NCI-H1092 treated with DMSO at 0.1 percent for 48 hours (cell line): ENCODE data around the gene OLFM1.

Source experiments
- DNase-seq: peaks from one replicate; lab custom pipeline; 2025; lab: John Stamatoyannopoulos, UW

Gene OLFM1

DNA sequence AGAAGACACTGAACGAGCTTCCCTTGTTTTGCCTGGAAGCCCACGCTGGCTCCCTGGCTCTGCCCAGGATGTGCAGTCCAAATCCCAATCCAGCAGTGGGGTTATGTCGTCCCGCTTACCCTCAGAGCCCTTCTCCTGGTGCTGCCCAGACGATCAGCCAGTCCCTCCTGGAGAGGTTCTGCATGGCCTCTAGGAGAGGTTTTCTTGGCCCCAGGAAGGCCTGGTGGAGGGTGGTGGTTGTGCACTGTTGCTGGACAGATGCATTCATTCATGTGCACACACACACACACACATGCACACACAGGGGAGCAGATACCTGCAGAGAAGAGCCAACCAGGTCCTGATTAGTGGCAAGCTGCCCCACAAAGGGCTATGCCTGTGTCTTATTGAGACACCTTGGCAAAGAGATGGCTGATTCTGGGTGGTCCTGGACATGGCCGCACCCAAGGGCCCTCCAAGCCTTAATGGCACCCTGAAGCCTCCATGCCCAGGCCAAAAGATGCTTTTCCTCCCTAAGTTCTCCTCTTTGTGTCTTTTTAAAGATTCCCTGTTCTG lies 10.5 kb upstream of the OLFM1 start:
- DNase-seq, result no peak

DNA sequence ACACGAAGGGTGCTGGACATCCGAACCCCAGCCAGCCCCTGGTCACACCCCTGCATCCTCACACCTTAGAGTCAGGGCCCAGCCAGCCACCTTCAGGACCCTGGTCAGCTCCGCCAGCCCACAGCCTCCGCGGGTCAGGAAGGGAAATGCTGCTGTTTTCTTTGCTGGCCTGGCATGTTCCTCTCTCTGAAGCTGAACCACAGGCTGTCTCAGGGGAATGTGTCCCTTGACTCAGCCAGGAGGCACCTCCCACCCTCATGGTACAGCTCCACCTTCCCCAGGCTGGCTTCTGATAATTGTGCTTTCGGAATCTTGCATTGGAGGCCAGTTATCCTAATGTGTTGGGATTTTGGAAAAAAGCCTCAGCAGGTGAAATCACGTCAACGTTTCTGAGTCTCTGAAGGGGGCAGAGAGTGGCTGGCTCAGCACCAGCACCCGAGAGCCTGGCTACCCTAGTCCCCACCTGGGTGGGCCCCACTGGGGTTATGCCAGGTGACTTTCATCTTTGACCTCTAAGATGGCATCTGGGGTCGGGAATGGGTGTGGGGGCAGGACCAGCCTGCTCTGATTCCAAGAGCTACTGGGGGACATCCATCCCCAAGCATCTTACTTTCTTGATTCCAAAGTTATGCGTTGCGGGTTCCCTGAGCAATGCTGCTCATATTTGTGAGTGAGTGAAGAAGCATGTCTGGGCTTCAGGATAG lies 9.8 kb upstream of the OLFM1 start:
- no peak for DNase-seq

DNA sequence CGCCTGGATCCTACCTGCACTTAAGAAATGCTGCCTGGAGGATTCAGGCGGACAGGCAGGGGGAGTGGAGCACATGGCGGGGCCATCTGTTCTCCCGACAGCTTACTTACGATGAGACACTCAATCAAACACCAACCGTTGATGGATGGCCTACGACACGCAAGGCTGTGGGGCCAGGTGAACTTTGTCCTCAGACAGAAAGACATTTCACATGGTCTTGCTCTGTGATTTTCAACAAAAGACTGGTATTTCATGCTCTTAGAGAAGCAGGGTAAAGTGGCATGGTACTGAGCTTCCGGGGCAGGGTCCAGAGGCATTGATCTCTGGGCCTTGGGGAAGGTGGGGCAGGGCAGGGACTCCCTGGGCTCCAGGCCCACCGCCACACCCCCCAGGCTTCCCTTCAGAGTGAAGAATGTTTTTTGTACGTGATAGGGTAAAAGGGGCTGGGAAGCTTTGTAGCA lies 9.1 kb upstream of the OLFM1 start:
- DNase-seq, result no peak

DNA sequence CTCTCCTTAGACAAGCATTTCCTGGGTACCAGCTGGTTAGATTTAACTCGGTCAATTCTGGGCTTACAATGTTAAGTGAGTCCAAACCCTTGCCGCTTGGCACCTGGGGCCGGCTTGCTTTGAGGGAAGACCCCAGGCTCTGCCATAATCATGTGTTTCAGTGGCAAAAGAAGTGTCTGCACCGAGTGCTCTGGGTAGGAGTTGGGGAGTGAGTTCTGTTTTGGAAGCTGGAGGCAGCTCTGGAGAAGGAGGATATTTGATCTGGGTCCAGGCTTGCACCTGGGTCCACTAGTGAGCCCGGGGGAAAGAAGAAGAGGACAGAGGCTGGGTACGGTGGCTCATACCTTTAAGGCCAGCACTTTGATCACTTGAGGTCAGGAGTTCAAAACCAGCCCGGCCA lies 8.4 kb upstream of the OLFM1 start:
- DNase-seq, result no peak

DNA sequence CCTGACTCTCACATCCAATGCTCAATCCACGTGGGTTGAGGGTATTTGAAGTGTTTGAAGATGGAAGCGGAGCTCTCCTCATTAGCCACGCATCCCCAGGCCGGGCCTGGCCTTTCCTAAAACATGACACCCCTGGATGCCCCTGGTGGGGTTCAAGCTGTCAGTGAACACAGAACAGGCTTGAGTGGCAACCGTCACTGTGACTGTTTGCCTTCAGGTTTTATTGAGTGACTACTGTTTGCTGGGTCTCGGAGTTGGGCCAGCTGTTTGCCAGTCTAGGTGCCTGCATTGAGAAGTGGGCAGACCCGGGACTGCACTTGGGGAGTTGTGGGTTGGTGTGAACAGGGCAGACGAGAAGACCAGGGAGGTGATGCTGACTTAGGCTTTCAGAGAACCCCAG lies 7.8 kb upstream of the OLFM1 start:
- DNase-seq, result no peak

DNA sequence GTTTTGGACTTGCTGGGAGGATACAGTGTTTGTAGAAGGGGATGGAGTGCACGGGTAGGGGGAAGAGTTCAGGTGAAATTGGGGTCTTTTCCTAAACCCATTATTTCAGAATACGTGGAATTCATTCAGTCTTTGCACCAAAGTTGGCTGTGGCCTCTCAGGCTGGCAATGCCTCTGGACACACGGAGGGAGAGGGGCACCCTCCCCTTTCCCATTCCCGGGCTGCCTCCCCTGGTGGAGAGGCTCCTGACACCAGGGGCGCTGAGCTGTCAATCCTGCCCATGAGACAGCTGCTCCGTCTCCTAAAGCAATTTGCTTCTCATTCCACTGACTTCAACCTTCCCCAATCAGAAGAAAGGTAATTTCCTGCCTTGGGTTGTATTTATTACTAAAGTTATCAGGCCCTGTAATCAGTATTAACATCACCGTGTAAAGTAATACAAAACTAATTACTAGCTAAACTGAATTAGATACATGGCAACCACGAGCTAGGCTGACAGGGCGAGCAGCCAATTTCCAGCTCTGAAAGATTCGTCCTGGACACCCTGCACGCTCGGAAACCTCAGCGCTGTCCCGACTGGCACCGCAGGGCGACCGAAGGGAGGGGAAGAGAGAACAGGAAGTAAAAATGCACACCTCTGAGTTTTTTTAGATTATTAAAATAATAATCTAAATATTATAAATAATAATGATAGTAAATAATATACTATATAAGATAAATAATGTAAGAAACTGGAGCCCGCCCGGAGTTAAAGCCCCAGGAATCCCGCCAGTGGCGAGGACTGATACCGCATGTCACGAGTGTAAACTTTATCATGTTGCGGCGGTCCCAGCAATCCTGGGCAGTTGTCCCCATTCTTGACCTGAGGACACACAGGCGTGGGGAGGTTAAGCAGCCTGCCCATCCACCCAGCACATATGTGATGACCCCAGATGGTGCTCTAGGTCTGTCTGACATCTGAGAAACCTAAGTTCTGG lies 6.9 kb upstream of the OLFM1 start:
- DNase-seq, result no peak

DNA sequence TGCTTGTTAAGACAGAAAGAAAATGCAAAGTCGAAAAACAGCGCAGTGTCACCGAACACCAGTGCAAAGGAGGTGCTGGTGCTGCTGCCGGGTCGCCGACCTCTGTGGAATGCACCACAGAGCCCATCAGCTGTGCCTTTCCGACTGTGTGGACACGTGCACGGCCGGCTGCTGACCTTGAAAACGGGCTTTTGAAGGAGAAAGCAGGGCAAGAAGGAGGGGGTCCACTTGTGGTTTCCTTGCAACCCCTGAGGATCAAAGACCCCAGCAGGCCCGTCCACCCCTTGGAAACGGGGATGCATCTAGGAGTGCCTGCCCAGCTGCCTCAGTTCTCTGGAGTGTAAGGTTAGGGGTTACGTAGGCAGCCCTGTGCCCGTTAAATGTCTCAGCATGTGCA lies 6.2 kb upstream of the OLFM1 start:
- no peak for DNase-seq

DNA sequence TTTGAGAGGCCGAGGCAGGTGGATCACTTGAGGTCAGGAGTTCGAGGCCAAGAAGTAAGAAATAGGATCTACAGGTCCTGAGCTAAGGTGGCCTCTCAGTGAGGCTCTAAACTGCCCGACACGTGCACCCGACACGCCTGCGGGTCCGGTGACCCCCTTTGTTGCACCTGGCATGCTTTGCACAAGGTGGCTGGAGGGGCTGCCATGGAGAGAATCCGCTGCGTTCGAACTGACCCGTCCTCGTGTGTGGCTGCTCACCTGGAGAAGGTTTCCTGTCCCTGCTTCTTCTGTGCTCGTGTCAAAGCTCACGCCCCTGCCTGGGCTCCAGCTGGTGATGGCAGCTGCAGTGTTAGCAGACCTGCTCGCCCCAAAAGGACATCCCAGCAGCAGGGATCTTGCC lies 5.7 kb upstream of the OLFM1 start:
- no peak for DNase-seq

DNA sequence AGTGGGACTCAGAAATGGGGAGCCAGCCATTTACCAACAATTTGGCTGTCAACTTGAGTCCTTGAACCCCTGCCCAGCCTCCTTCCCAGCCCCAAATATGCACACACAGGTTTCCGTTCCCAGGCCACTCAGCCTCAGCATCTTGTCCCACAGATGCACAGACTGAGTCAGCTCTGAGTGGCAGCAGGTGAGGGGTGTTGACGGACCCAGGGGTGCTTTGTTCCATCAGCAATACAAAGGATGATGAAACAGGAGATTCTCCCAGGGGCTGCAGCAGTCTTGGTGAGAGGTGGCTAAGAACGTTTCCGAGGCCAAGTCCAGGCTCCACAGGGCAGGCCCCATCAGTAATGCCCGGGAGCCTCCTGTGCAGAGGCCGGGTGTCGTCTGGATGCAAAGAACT lies 4.9 kb upstream of the OLFM1 start:
- no peak for DNase-seq

DNA sequence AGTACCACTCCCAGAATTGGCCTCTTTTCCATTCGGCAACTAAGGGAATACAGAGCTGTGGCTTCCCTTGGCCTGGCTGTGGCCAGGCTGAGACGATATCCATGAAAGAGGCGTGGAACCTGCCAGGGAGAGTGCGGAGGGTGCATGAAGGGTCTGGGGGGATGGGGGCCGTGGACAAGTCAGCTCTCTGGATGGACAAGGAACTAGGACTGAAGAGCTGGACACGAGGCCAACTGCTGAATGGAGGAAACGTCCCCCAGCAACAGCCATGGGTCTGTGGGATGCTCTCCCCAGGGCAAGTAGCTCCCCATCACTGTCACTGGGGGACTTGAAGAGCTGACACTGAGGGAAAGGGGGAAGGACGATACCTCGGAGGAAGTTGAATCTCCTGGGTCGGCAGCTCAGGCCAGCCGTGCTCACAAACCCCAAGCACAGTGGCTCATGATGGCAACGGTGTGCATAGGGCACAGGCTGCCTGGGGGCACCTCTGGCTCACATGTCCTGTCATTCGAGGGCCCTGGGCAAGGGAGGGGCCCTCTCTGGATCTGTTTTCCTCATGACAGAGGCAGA lies 4.1 kb upstream of the OLFM1 start:
- DNase-seq, result no peak

DNA sequence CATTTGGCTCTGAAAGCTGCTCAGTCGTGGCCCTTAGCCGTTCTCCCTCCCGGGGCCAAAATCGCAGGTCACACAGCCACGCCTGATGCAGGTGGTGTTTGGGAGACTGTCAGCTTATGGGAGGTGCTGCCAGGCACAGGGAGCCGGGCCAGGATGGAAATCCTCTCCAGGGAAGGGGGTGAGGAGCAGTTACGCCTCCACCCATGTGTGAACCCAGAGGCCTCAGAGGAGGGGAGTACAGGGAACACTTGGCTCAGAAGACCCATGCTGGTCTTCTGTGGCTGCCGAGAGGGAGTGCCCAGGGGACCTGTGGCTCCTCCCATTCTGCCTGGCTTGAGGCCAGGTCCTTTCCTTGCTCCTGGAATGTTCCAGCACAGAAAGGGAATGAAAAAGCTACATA lies 3.6 kb upstream of the OLFM1 start:
- no peak for DNase-seq

DNA sequence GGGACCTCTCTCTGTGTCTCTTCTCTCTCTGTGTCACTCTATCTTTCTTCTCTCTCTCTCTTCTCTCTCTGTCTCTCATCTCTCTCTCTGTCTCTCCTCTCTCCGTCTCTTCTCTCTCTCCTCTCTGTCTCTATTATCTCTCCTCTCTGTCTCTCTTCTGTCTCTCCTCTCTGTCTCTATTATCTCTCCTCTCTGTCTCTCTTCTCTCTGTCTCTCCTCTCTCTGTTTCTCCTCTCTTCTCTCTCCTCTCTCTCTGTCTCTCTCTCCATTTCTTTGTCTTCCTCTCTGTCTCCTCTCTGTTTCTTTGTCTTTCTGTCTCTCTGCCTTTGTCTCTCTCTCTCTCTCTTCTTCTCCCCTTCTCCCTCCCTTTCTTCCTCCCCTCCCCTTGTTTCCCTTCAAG lies 3.2 kb upstream of the OLFM1 start:
- DNase-seq, result no peak

DNA sequence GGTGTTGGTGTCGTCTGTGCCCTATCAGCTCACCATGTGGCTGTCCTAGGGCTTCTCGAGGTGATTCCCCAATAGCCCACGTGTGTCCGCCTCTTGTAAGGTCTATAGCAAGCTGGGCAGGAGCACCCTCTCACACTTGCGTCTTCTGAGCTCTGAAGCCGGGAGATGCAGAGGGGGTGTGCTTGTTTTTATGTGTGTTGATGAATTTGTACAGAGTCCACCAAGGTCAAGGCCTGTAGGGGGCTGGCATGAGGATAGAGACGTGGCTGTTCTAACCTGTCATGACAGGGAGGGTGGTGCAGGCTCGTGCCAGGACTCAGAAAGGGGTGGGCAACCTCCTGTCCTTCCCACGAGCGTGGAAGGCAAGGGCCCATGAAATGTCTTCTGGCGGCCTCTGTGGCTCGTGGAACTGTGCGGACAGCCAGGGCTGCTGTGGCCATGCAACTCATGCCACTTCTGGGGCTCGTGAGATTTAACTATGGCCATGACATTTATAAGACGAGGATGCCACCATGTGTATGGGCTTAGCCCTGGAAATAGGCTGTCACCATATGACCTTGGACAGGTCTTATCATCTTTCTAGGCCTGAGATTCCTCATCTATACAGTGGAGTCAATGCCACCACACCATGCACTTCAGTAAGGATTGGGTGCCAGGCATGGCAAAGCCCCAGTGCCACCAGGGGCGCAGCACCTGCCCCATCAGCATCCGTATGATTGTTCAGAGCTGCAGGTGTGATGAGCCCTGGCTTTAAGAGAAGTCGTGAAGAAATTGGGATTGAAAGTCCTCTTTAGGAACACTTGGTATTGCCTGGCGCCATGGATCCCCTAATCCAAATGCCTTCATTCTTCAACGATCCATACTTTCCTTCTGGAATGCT lies 2.3 kb upstream of the OLFM1 start:
- no peak for DNase-seq

DNA sequence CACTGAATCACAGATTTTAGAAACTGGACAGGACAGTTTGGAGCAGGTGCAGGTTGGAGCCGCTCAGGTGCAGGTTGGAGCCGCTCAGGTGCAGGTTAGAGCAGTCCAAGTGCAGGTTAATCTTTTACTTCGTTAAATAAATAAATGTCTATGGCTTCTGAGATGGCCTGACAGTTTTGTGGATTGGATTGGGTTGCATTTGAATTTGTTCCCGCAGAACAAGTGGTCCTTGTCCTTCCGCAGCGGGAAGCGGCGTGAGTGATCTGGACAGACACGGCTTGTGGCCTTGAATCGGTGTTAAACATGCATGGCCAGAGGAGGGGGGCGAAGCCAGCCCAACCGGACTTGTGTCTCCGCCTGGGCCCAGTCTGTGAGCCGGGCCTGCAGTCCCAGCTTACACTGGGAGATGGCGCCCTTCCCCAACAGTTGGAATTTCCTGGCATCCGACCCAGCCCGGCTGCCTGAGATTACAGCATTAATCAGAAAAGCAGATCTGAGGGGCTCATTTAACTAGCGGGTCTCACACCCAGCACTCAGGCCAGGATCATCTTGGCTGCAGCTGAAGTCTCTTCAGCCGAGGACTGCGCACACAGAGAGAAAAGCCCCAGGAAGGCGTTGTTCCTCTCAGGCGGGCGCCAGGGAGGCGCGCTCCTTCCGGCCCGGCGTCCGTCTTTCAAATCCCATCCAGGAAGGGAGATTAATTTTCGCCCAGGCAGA lies 1.5 kb upstream of the OLFM1 start:
- peak; percentile 51 for DNase-seq

DNA sequence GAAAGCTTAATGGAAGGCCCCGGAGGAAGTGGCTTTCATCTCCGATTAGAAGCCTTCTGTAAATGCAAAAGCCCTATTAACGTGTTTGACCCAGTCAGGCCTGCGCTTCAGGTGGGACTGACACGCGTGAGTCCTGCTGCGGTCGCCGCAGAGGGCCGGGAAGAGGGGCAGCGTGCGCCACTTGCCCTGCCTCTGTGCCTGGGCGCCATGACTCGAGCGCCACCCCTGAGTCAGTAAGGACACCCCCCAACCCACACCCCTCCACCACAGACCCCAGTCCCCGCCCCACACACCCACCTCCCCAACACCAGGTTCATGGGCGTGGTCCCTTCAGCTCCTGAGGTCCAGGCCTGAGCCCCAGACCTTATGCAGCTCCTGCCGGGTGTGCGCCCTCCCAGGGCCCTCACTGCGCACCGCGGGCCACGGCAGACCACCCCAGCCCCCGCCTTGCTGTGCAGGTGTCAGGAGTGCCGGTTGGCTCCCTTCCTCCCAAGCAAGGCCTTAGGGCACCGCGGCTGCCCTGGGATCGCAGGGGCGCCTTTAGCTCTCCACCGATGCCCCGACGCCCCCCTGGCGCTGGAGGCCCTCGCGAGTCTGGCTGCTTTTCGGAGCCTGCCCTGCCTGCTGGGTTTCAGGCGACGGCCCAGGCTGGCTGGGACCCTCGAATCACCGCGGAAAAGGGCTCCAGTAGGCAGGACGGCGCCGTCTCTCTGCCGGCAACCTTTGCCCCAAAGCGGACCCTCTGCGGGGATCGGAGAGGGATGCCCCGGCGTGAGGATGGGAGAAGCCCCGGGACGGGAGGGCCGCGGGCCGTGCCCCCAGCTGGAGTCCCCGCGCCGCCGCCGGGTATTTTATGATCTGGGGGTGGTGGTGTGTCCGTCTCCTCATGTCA lies 625 bp upstream of the OLFM1 start:
- DNase-seq, result no peak

DNA sequence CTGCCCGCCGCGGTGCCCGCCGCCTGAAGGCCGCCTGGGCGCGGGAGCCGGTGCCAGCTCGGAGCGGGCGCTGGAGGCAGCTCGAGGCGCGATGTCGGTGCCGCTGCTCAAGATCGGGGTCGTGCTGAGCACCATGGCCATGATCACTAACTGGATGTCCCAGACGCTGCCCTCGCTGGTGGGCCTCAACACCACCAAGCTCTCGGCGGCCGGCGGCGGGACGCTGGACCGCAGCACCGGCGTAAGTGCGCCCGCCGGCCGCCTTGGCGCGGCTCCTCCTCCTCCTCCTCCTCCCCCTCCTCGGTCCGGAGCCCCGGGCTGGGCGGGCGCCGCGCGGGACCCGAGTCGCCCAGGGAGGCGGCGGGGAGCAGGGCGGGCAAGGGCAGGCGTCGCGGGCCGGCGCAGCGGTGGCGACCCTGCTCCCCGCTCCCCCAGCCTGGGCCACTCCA lies 455 bp downstream of the OLFM1 start:
- no peak for DNase-seq

DNA sequence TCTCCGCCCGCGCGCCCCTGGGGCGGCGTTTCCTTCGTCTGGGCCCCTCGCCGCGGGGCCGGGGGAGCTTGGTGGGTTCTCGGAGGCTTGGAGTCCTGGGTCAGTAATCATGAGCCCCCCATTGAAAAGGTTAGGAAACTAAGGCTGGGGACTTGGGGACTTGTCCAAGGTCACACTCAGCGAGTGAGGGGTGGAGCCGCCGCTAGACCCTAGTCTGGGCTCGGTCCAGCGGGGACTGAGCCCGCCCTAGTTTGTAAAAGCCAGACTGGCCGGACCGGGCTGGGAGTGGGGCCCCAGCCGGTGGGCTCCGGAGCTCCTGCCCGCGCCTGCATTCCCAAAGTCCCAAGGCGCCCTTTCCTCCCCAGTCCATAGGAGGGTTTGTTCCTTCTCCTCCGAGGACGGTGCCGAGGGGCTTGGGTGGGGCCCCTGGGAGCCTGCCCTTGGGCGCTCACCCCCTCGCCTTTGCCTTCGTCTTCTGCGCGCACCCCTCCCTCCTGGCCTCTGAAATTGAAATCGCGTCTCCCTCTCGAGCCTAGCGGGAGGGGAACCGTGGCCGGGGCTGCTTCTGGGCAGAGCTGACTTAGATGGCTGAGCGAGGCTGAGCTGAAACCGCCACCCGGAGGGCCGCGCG lies 995 bp downstream of the OLFM1 start:
- no peak for DNase-seq

DNA sequence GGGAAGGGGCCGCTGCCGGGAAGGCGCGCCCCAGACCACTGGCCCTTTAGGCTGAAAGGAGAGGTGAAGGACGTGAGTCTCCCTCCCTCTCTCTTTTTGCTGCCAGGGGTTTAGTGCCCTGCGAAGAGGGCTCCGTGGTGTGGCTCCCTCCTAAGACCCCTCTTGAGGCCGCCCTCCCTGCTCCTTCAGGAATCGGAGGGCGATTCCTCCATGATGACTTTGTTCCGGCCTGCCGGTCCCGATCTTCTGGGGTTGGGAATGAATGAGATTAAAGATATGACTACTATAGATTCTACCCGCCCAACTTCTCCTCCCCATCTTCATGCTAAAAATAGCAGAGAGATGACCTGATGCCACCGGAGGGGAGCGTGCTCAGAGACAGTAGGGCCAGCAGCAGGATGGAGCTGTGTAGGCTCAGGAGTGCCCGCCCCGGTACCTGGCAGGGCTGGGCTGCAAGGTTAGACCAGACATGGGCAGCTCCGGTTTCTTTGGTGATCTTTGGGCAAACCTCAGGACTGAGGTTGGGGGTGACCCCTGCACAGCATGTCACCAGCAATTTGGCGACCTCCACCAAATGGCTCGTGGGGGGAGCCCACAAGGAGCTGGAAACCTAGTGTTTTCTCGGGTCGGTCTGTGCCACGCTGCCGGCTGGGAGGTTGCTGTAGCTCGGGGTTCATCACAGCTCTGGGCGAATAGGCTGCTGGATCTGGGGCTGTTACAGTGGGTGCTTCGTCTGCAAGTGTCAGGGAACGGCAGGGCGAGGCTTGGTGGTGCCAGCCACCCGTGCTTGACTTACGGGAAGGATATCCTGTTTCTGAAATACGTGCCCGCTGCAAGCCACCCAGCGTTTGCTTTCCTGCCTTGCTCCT lies 1.7 kb downstream of the OLFM1 start:
- no peak for DNase-seq
